K562 (cell line): Measurements from ENCODE around the gene NAV2. TPM values are rescaled to one million over a fixed set of nuclear protein-coding genes. Genes with fewer than 3 reads are reported as not detected.

Source experiments
- ATAC-seq: fragments of 200-7000 bp; cut with Tn5 transposase; 3 replicates; pipeline ENCODE4 v1.9.1; 2020; ENCODE audit warnings: moderate library complexity
- BruUV-seq: library from RNA; stranded (reverse); fragments of 400-500 nt; replicated peaks from 2 replicates; lab custom pipeline; 2021; lab: Mats Ljungman, UMichigan
- CTCF ChIA-PET: fragments of 300-600 bp; formaldehyde crosslinking; extraction: SDS; loops from one replicate; lab custom pipeline; 2021; ENCODE audit warnings: low intra/inter-chr PET ratio; lab: Yijun Ruan, JAX
- POLR2A ChIA-PET: fragments of 300-600, 350-650 bp; sonication (Branson Sonifier 250); formaldehyde crosslinking; extraction: SDS; loops from one replicate; lab custom pipeline; 2021; ENCODE audit warnings: antibody characterized with exemption, inconsistent platforms; lab: Yijun Ruan, JAX
- DNase-seq, 4 experiments: peaks; one replicate each; pipeline versions ENCODE4 v3.0.0 to v3.0.0-alpha.2; 2011 to 2018; ENCODE audit warnings: low spot score in 3 of 4, mixed read lengths in 3 of 4; ENCODE audit errors: extremely low read depth in 1 of 4
- FAIRE-seq: peaks from 2 replicates; lab custom pipeline; 2011; peaks lifted over from hg19 to GRCh38; lab: Jason Lieb, UNC
- H2AFZ ChIP-seq: 2 replicates; pipeline ENCODE4 v1.6.0; 2011; ENCODE audit warnings: low read depth, low read length, control low read depth, inconsistent platforms
- H3K27ac ChIP-seq: fragments of 200-600 bp; 3 replicates; pipeline ENCODE4 v1.8.0; 2011; ENCODE audit warnings: low read depth, mild to moderate bottlenecking, control low read depth, inconsistent platforms, low read length, moderate library complexity, mixed read lengths; ENCODE audit errors: extremely low read depth
- H3K27me3 ChIP-seq, 2 experiments: fragments of 300-600 bp in 1 of 2; 2 replicates in 1 of 2; 3 replicates in 1 of 2; pipeline versions ENCODE4 v1.6.0 to v1.8.0; 2011; ENCODE audit warnings: inconsistent platforms in 2 of 2, low read length in 2 of 2, mild to moderate bottlenecking in 1 of 2, mixed read lengths in 1 of 2, moderate library complexity in 1 of 2; ENCODE audit not compliant: control insufficient read depth in 2 of 2, insufficient read depth in 2 of 2
- H3K36me3 ChIP-seq: fragments of 300-600 bp; 3 replicates; pipeline ENCODE4 v1.8.0; 2011; ENCODE audit warnings: mild to moderate bottlenecking, low read length, inconsistent platforms; ENCODE audit not compliant: control insufficient read depth, insufficient read depth
- H3K4me1 ChIP-seq, 2 experiments: fragments of 200-600 bp in 1 of 2; replicated peaks in 1 of 2; 2 replicates in 1 of 2; 3 replicates in 1 of 2; pipeline versions ENCODE4 v1.5.1 to v1.8.0; 2011; ENCODE audit warnings: inconsistent platforms in 2 of 2, low read length in 2 of 2, mild to moderate bottlenecking in 1 of 2, mixed read lengths in 1 of 2, moderate library complexity in 1 of 2; ENCODE audit not compliant: control insufficient read depth in 2 of 2, insufficient read depth in 2 of 2
- H3K4me2 ChIP-seq: 2 replicates; pipeline ENCODE4 v1.6.1; 2011; ENCODE audit warnings: low read length, control low read depth, inconsistent platforms, mixed read lengths; ENCODE audit not compliant: insufficient read depth
- H3K4me3 ChIP-seq: fragments of 200-600 bp; sonication (generic), shearing (Covaris generic); 2 replicates; pipeline ENCODE4 v1.5.1; 2016; ENCODE audit warnings: control low read depth, inconsistent platforms
- H3K79me2 ChIP-seq: fragments of 200-600 bp; 3 replicates; pipeline ENCODE4 v1.8.0; 2011; ENCODE audit warnings: low read length, inconsistent platforms; ENCODE audit not compliant: control insufficient read depth, insufficient read depth
- H3K9ac ChIP-seq, 2 experiments: 2 replicates each; pipeline versions ENCODE4 v1.6.0 to v1.6.1; 2011; ENCODE audit warnings: low read depth in 2 of 2, low read length in 2 of 2, control low read depth in 1 of 2, inconsistent platforms in 1 of 2, mild to moderate bottlenecking in 1 of 2, mixed read lengths in 1 of 2; ENCODE audit not compliant: insufficient read depth in 1 of 2
- H3K9me1 ChIP-seq: one replicate; pipeline ENCODE4 v1.6.0; 2011; ENCODE audit warnings: inconsistent platforms, mild to moderate bottlenecking, low read length, moderate library complexity; ENCODE audit not compliant: control insufficient read depth, insufficient read depth
- H3K9me3 ChIP-seq: replicated peaks from 2 replicates; pipeline ENCODE4 v1.5.1; 2011; ENCODE audit warnings: low read depth, low read length, inconsistent platforms; ENCODE audit not compliant: control insufficient read depth, insufficient read depth
- H4K20me1 ChIP-seq: replicated peaks from 2 replicates; pipeline ENCODE4 v1.6.1; 2011; ENCODE audit warnings: low read length, inconsistent platforms, mixed read lengths; ENCODE audit not compliant: control insufficient read depth, insufficient read depth
- ATF2 ChIP-seq: sonication (generic); formaldehyde crosslinking; IDR thresholded peaks from 2 replicates; pipeline ENCODE4 v1.8.1; 2022; ENCODE audit warnings: missing genetic modification reagents
- BHLHE40 ChIP-seq: IDR thresholded peaks from 2 replicates; pipeline ENCODE4 v1.6.1; 2011; ENCODE audit warnings: low read length, improper control_type of control experiment
- CREB5 ChIP-seq: fragments of 250-450 bp; sonication (Bioruptor Pico); IDR thresholded peaks from 2 replicates; pipeline ENCODE4 v1.5.0; 2020; ENCODE audit warnings: mild to moderate bottlenecking
- CXXC5 ChIP-seq: fragments of 250-450 bp; sonication (Bioruptor Pico); IDR thresholded peaks from 2 replicates; pipeline ENCODE4 v1.8.0; 2022; ENCODE audit warnings: inconsistent platforms, mild to moderate bottlenecking, moderate library complexity
- ELF2 ChIP-seq: fragments of 250-450 bp; sonication (Bioruptor Pico); IDR thresholded peaks from 2 replicates; pipeline ENCODE4 v1.5.0; 2021; ENCODE audit warnings: mild to moderate bottlenecking
- ELK3 ChIP-seq: fragments of 450-650 bp; formaldehyde crosslinking; IDR thresholded peaks from 2 replicates; pipeline ENCODE4 v1.4.0; 2020; ENCODE audit warnings: mild to moderate bottlenecking
- HINFP ChIP-seq: fragments of 450-650 bp; conservative IDR thresholded peaks from 2 replicates; pipeline ENCODE4 v1.6.1; 2016; ENCODE audit warnings: missing genetic modification characterization, low read depth, mild to moderate bottlenecking, control low read depth, missing compliant biosample characterization
- NR2C1 ChIP-seq, 2 experiments: fragments of 450-650 bp; IDR thresholded peaks; 2 replicates each; pipeline ENCODE4 v1.6.1; 2017; ENCODE audit warnings: mild to moderate bottlenecking in 2 of 2, antibody characterized with exemption in 1 of 2, inconsistent platforms in 1 of 2, missing compliant biosample characterization in 1 of 2, missing genetic modification characterization in 1 of 2
- POLR2B ChIP-seq: fragments of 450-650 bp; IDR thresholded peaks from 2 replicates; pipeline ENCODE4 v1.6.1; 2018; ENCODE audit warnings: low read depth; ENCODE audit not compliant: partially characterized antibody
- SMARCA4 ChIP-seq: fragments of 450-650 bp; IDR thresholded peaks from 2 replicates; pipeline ENCODE4 v1.6.1; 2016
- ZNF140 ChIP-seq: fragments of 250-450 bp; sonication (Bioruptor Pico); IDR thresholded peaks from 2 replicates; pipeline ENCODE4 v1.8.0; 2021; ENCODE audit warnings: moderate library complexity, mild to moderate bottlenecking, inconsistent platforms
- ZNF184 ChIP-seq: sonication (generic); formaldehyde crosslinking; IDR thresholded peaks from 2 replicates; pipeline ENCODE4 v1.5.0; 2020; ENCODE audit warnings: missing genetic modification reagents
- ZNF274 ChIP-seq: IDR thresholded peaks from 2 replicates; pipeline ENCODE4 v1.6.1; 2011; ENCODE audit warnings: low read depth, mild to moderate bottlenecking, low read length, moderate library complexity, borderline replicate concordance
- ZNF644 ChIP-seq: fragments of 200-800 bp; sonication (Bioruptor generic); IDR thresholded peaks from 2 replicates; pipeline ENCODE4 v1.6.1; 2016; ENCODE audit warnings: low read depth, missing genetic modification characterization, missing compliant biosample characterization
- WGBS: fragments of 100-300 bp; shearing (Covaris generic); methylation state at CpG from one replicate; pipeline ENCODE4 v1.1.6; 2016; ENCODE audit warnings: low coverage, mixed read lengths; ENCODE audit not compliant: insufficient coverage; ENCODE audit errors: missing lambda C conversion rate; 5-methylcytosine and 5-hydroxymethylcytosine counted together
- in situ Hi-C: fragments of 300-500 bp; cut with MboI; formaldehyde crosslinking; loops from 4 replicates; pipeline ENCODE4 v1.15.0; 2018; ENCODE audit warnings: inconsistent platforms, mixed read lengths
- intact Hi-C: fragments of 100-400 bp; cut with micrococcal nuclease; formaldehyde crosslinking; loops from 2 replicates; pipeline ENCODE4 v1.14.2; 2022
- polyA plus RNA-seq, 8 experiments: library from polyadenylated mRNA; depleted of rRNA in 4 of 8; stranded (reverse) in 5 of 8; unstranded in 3 of 8; fragments of >200 nt; fragmentation: Nextera tagmentation in 2 of 8; fragmentation: Illumina TruSeq in 1 of 8; extraction: Ambion mirVana in 2 of 8; extraction: Trizol in 1 of 8; gene quantifications; 2 replicates each; pipeline versions ENCODE4 v1.2.1 to v1.2.3, GENCODE V29; 2011 to 2014; ENCODE audit warnings: inconsistent platforms in 1 of 8, missing spikeins in 1 of 8
- total RNA-seq, 7 experiments: library from RNA; depleted of rRNA in 6 of 7; stranded (reverse); fragments of >200 nt in 6 of 7; fragmentation: Illumina TruSeq in 2 of 7; extraction: Trizol in 2 of 7; gene quantifications; 2 replicates each; pipeline versions ENCODE4 v1.2.1 to v1.2.3, GENCODE V29; 2011 to 2021; ENCODE audit warnings: low replicate concordance in 1 of 7

Gene NAV2
- total and polyA plus RNA-seq, 9 of the 15 experiments (the other 6 are each of a cell fraction or from before 2014, with no cell fraction given), result 0.03 to 0.35 (median 0.05) TPM

- no peak overlapping the region for H3K9ac ChIP-seq
- 8% methylated on average over 36 of the region's 65 CpGs for WGBS
- ATAC-seq, result no peak
- no peak for FAIRE-seq
- H3K9me1 ChIP-seq, result no peaks in the 10 kb centered on the region
- no peaks in the 10 kb centered on the region for H3K79me2 ChIP-seq
- POLR2A ChIA-PET, result interaction anchor here (0.6 kb wide), 1 partner anchor 414 kb away, joined by 4 read pairs; no protein-coding TSS in a partner anchor
- TF ChIP-seq CXXC5 (no peak), BHLHE40 (no peak), POLR2B (no peak), HINFP (tag) (no peak), ELK3 (CRISPR knock-in tag) (no peak), ATF2 (CRISPR knock-in tag) (no peak), NR2C1 (IDR thresholded peaks at IDR 0.05) (no peak), NR2C1 (tag; IDR thresholded peaks at IDR 0.05) (no peak), ZNF274 (no peak), CREB5 (CRISPR knock-in tag) (no peak), ZNF140 (CRISPR knock-in tag) (no peak), ZNF184 (CRISPR knock-in tag) (no peak), SMARCA4 (no peak), ELF2 (CRISPR knock-in tag) (no peak), ZNF644 (tag) (no peak)
- BruUV-seq, result no TSS peak
- H3K36me3 ChIP-seq, result no peaks in the 10 kb centered on the region
- no peaks in the 10 kb centered on the region for H3K9me3 ChIP-seq
- CTCF ChIA-PET, result no interaction called here
- no peaks in the 10 kb centered on the region for H4K20me1 ChIP-seq
- H3K4me3 ChIP-seq, result no peak overlapping the region
- H3K4me2 ChIP-seq, result no peak overlapping the region
- peaks cover 61 to 66% of the 10 kb centered on the region in 2 experiments for H3K27me3 ChIP-seq
- in situ Hi-C loops, result no loop called here
- no peak overlapping the region for H2AFZ ChIP-seq
- no peak for DNase-seq
- no peak overlapping the region for H3K27ac ChIP-seq
- intact Hi-C loops, result no loop called here
- peaks cover 0 to 22% of the 10 kb centered on the region in 2 experiments; a peak in 2 of 5 replicates for H3K4me1 ChIP-seq
Observed at GRCh38 chr11:20159466-20160381, 447.1 kb downstream of the NAV2 start.
